ENCODE measurements around the gene ARVCF. TPM values are rescaled to one million over a fixed set of nuclear protein-coding genes. Genes with fewer than 3 reads are reported as not detected.

Gene ARVCF
- total RNA-seq, 4 donors from 2014 or later, result 10.7 to 21.2 (median 18.4) TPM

DNA sequence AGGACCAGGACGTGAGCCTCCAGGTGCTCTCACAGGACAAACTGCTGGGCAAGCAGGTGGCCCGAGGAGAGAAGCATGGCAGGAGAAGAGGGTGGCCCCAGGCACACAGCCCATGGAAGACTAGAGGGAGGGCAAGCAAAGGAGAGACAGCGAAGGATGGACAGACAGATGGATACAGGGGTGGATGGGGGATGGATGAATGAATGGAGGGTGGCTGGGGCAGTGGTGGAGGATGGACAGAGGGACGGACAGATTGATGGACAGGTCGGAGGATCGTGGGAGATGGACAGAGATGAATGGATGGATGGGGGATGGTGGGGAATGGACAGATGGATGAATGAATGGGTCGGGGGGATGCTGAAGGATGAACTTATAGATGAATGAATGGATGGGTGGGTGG is 22.7 kb downstream of the ARVCF start:
- no peak for TF ChIP-seq POLR2A (IDR thresholded peaks at IDR 0.05)
- TF ChIP-seq, protein P1, sequence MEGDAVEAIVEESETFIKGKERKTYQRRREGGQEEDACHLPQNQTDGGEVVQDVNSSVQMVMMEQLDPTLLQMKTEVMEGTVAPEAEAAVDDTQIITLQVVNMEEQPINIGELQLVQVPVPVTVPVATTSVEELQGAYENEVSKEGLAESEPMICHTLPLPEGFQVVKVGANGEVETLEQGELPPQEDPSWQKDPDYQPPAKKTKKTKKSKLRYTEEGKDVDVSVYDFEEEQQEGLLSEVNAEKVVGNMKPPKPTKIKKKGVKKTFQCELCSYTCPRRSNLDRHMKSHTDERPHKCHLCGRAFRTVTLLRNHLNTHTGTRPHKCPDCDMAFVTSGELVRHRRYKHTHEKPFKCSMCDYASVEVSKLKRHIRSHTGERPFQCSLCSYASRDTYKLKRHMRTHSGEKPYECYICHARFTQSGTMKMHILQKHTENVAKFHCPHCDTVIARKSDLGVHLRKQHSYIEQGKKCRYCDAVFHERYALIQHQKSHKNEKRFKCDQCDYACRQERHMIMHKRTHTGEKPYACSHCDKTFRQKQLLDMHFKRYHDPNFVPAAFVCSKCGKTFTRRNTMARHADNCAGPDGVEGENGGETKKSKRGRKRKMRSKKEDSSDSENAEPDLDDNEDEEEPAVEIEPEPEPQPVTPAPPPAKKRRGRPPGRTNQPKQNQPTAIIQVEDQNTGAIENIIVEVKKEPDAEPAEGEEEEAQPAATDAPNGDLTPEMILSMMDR (IDR thresholded peaks at IDR 0.05), result no peak
- Histone ChIP-seq H3K4me3 (no peak overlapping the region), H3K27ac (no peak overlapping the region), H3K4me1 (no peaks in the 10 kb centered on the region), H3K27me3 (no peaks in the 10 kb centered on the region), H3K9me3 (no peaks in the 10 kb centered on the region), H3K36me3 (no peaks in the 10 kb centered on the region)
- no peak for DNase-seq

DNA sequence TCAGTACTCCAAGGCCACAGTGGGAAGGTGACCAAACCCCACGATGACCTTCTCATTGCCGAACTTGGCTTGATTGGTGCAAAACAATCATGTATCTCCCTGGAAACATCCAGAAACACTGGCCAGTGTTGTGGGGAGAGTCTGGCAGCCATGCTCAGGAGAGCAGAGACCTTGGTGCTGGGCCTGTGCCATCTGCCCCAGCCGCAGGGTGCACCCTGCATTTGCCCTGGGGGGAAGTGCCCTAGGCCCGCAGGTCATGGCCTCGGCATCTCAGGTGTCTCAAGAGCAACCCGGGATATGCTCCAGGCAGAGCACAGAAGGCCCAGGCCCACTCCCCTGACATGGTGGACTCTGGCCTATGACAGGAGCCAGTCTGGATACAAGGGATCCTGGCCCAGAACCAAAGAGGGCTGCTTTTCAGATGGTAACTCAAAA is 23.7 kb downstream of the ARVCF start:
- Histone ChIP-seq H3K9me3 (no peaks in the 10 kb centered on the region), H3K36me3 (no peaks in the 10 kb centered on the region), H3K27ac (no peak overlapping the region), H3K4me3 (no peak overlapping the region), H3K27me3 (no peaks in the 10 kb centered on the region), H3K4me1 (no peaks in the 10 kb centered on the region)
- DNase-seq, result no peak
- no peak for TF ChIP-seq POLR2A (IDR thresholded peaks at IDR 0.05)
- TF ChIP-seq, protein P1 (IDR thresholded peaks at IDR 0.05), result no peak

DNA sequence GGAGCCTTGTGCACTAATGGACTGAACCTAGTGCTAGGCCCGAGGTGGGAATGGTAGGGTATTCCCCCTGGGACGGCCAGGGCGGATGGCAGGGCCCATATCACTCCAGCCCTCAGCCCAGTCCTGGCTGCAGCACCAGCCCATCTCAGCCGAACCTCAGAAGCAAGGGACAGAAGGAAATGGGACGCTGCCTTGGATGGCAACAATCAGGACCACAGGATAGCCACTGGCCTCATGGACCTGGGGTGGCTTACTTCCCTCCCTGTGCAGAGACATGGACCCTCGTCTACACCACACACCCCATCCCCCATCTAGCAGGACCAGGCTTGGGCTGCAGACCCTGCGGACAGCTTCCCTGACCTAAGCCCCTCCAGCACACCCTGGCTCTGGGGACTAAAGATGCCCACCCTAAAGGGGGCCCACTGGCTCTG is 24.1 kb downstream of the ARVCF start:
- no peaks in the 10 kb centered on the region for H3K27me3 ChIP-seq
- TF ChIP-seq POLR2A (IDR thresholded peaks at IDR 0.05), result no peak
- TF ChIP-seq, protein P1 (IDR thresholded peaks at IDR 0.05), result no peak
- no peaks in the 10 kb centered on the region for H3K9me3 ChIP-seq
- no peaks in the 10 kb centered on the region for H3K36me3 ChIP-seq
- H3K4me1 ChIP-seq, result no peaks in the 10 kb centered on the region
- DNase-seq, result no peak
- H3K27ac ChIP-seq, result no peak overlapping the region
- no peak overlapping the region for H3K4me3 ChIP-seq

DNA sequence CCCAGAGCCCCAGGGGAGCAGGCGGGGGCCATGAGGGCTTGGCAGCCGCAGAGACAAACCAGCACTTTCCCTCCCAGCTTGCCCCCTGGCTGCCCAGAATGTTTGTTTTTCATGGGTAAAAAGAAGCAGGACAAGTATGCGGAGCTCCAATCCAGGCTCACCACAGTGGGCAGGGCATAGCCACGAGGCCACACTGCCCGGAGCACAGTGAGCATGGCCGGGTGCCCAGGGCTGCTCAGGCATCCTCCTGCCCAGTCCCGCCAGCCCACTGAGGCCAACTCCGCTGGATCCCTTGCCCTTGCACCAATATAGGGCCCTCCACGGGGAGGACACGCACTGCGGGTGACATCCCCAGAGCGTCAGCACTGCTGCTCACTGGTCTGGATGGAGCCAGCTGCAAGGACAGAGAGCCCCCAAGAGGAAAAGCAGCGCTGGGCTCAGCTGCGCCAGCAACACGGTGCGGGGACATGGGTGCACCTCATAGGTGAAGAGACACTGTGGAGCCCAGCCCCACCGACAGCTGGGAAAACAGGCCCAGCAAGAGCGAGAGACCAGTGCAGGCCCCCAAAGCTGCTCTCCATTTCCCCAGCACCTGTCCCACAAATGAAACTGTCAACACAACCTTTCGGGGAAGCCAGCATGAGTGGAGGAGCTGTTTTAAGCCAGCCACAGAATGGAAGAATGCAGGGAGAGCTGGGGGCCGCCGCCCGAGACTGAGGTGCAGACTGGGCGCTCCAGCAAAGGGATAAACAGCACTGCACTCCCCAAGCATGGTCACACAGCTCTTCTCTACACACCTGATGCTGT is 24.8 kb downstream of the ARVCF start:
- no peak for TF ChIP-seq POLR2A (IDR thresholded peaks at IDR 0.05)
- TF ChIP-seq, protein P1 (IDR thresholded peaks at IDR 0.05), result no peak
- Histone ChIP-seq H3K27ac (no peak overlapping the region), H3K4me1 (no peaks in the 10 kb centered on the region), H3K4me3 (no peak overlapping the region), H3K27me3 (no peaks in the 10 kb centered on the region), H3K9me3 (no peaks in the 10 kb centered on the region), H3K36me3 (no peaks in the 10 kb centered on the region)
- DNase-seq, result no peak

DNA sequence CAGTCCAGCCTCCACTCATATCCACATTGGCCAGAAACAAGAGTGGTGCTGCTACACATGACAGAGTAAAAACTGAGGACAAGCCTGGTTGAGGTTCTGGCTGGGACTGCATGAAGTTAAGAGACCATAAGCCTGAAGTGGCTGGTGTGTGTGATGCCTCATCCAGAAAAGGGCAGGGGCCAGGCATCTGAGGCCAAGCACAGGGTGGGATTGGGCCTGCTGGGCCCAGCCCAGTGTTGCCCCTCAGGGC is 25.3 kb downstream of the ARVCF start:
- no peak for TF ChIP-seq POLR2A (IDR thresholded peaks at IDR 0.05)
- TF ChIP-seq, protein P1 (IDR thresholded peaks at IDR 0.05), result no peak
- Histone ChIP-seq H3K36me3 (no peaks in the 10 kb centered on the region), H3K27ac (no peak overlapping the region), H3K4me3 (no peak overlapping the region), H3K9me3 (no peaks in the 10 kb centered on the region), H3K4me1 (peaks cover 0 to 4% (median 3%) of the 10 kb centered on the region in 4 donors), H3K27me3 (no peaks in the 10 kb centered on the region)
- DNase-seq, result no peak
